PC-9 (cell line): ENCODE results near the gene HSPB8.

Experiments used
- EZH2 ChIP-seq: fragments of 200-600 bp; sonication (generic); IDR thresholded peaks from 2 replicates; pipeline ENCODE4 v1.8.0; 2017; ENCODE audit warnings: antibody characterized with exemption, low read depth
- TF ChIP-seq, protein P1 (sequence below): fragments of 200-600 bp; sonication (generic); conservative IDR thresholded peaks from 2 replicates; pipeline ENCODE4 v1.6.1; 2017; ENCODE audit warnings: mixed run types, antibody characterized with exemption, mild to moderate bottlenecking, moderate library complexity

DNA sequence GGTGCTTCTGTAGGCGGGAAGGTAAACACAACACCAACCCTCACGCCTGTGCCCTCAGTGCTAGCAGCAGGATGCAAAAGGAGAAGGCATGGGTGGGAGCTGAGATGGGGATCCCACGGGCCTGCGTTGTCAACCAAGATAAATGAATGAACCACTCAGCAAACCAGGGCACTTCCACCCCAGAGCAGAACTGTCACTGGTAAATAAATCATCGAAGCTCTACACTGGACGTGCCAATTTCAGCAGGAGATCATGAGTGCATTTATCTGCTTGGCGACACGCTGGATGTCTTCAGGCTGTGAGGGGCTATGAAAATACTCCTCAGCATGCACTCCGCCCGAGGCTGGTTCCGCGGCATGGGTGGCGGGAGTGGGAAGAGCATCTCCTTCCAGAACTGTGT is 33.2 kb downstream of the HSPB8 start:
- TF ChIP-seq, protein P1, sequence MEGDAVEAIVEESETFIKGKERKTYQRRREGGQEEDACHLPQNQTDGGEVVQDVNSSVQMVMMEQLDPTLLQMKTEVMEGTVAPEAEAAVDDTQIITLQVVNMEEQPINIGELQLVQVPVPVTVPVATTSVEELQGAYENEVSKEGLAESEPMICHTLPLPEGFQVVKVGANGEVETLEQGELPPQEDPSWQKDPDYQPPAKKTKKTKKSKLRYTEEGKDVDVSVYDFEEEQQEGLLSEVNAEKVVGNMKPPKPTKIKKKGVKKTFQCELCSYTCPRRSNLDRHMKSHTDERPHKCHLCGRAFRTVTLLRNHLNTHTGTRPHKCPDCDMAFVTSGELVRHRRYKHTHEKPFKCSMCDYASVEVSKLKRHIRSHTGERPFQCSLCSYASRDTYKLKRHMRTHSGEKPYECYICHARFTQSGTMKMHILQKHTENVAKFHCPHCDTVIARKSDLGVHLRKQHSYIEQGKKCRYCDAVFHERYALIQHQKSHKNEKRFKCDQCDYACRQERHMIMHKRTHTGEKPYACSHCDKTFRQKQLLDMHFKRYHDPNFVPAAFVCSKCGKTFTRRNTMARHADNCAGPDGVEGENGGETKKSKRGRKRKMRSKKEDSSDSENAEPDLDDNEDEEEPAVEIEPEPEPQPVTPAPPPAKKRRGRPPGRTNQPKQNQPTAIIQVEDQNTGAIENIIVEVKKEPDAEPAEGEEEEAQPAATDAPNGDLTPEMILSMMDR: no peak
- no peak for TF ChIP-seq EZH2
